K562 (cell line): ENCODE measurements around the gene DCAF16. TPM values are rescaled to one million over a fixed set of nuclear protein-coding genes. Genes with fewer than 3 reads are reported as not detected.

Source experiments
- ATAC-seq: fragments of 200-7000 bp; cut with Tn5 transposase; 3 replicates; pipeline ENCODE4 v1.9.1; 2020; ENCODE audit warnings: moderate library complexity
- Bru-seq: library from RNA; stranded (reverse); fragments of 400-500 nt; gene quantifications from one replicate; lab custom pipeline; 2021; lab: Mats Ljungman, UMichigan
- BruChase-seq, 2 experiments: library from RNA; stranded (reverse); fragments of 400-500 nt; gene quantifications; one replicate each; lab custom pipeline; 2021; lab: Mats Ljungman, UMichigan
- BruUV-seq: library from RNA; stranded (reverse); fragments of 400-500 nt; replicated peaks from 2 replicates; lab custom pipeline; 2021; lab: Mats Ljungman, UMichigan
- CTCF ChIA-PET: fragments of 300-600 bp; formaldehyde crosslinking; extraction: SDS; loops from one replicate; lab custom pipeline; 2021; ENCODE audit warnings: low intra/inter-chr PET ratio; lab: Yijun Ruan, JAX
- POLR2A ChIA-PET: fragments of 300-600, 350-650 bp; sonication (Branson Sonifier 250); formaldehyde crosslinking; extraction: SDS; loops from one replicate; lab custom pipeline; 2021; ENCODE audit warnings: antibody characterized with exemption, inconsistent platforms; lab: Yijun Ruan, JAX
- DNase-seq, 4 experiments: peaks; one replicate each; pipeline versions ENCODE4 v3.0.0 to v3.0.0-alpha.2; 2011 to 2018; ENCODE audit warnings: low spot score in 3 of 4, mixed read lengths in 3 of 4; ENCODE audit errors: extremely low read depth in 1 of 4
- FAIRE-seq: peaks from 2 replicates; lab custom pipeline; 2011; peaks lifted over from hg19 to GRCh38; lab: Jason Lieb, UNC
- H2AFZ ChIP-seq: 2 replicates; pipeline ENCODE4 v1.6.0; 2011; ENCODE audit warnings: low read depth, low read length, control low read depth, inconsistent platforms
- H3K27ac ChIP-seq: fragments of 200-600 bp; 3 replicates; pipeline ENCODE4 v1.8.0; 2011; ENCODE audit warnings: low read depth, mild to moderate bottlenecking, control low read depth, inconsistent platforms, low read length, moderate library complexity, mixed read lengths; ENCODE audit errors: extremely low read depth
- H3K27me3 ChIP-seq, 2 experiments: fragments of 300-600 bp in 1 of 2; 2 replicates in 1 of 2; 3 replicates in 1 of 2; pipeline versions ENCODE4 v1.6.0 to v1.8.0; 2011; ENCODE audit warnings: inconsistent platforms in 2 of 2, low read length in 2 of 2, mild to moderate bottlenecking in 1 of 2, mixed read lengths in 1 of 2, moderate library complexity in 1 of 2; ENCODE audit not compliant: control insufficient read depth in 2 of 2, insufficient read depth in 2 of 2
- H3K36me3 ChIP-seq: fragments of 300-600 bp; 3 replicates; pipeline ENCODE4 v1.8.0; 2011; ENCODE audit warnings: mild to moderate bottlenecking, low read length, inconsistent platforms; ENCODE audit not compliant: control insufficient read depth, insufficient read depth
- H3K4me1 ChIP-seq, 2 experiments: fragments of 200-600 bp in 1 of 2; replicated peaks in 1 of 2; 2 replicates in 1 of 2; 3 replicates in 1 of 2; pipeline versions ENCODE4 v1.5.1 to v1.8.0; 2011; ENCODE audit warnings: inconsistent platforms in 2 of 2, low read length in 2 of 2, mild to moderate bottlenecking in 1 of 2, mixed read lengths in 1 of 2, moderate library complexity in 1 of 2; ENCODE audit not compliant: control insufficient read depth in 2 of 2, insufficient read depth in 2 of 2
- H3K4me2 ChIP-seq: 2 replicates; pipeline ENCODE4 v1.6.1; 2011; ENCODE audit warnings: low read length, control low read depth, inconsistent platforms, mixed read lengths; ENCODE audit not compliant: insufficient read depth
- H3K4me3 ChIP-seq: fragments of 200-600 bp; sonication (generic), shearing (Covaris generic); 2 replicates; pipeline ENCODE4 v1.5.1; 2016; ENCODE audit warnings: control low read depth, inconsistent platforms
- H3K79me2 ChIP-seq: fragments of 200-600 bp; 3 replicates; pipeline ENCODE4 v1.8.0; 2011; ENCODE audit warnings: low read length, inconsistent platforms; ENCODE audit not compliant: control insufficient read depth, insufficient read depth
- H3K9ac ChIP-seq, 2 experiments: 2 replicates each; pipeline versions ENCODE4 v1.6.0 to v1.6.1; 2011; ENCODE audit warnings: low read depth in 2 of 2, low read length in 2 of 2, control low read depth in 1 of 2, inconsistent platforms in 1 of 2, mild to moderate bottlenecking in 1 of 2, mixed read lengths in 1 of 2; ENCODE audit not compliant: insufficient read depth in 1 of 2
- H3K9me1 ChIP-seq: one replicate; pipeline ENCODE4 v1.6.0; 2011; ENCODE audit warnings: inconsistent platforms, mild to moderate bottlenecking, low read length, moderate library complexity; ENCODE audit not compliant: control insufficient read depth, insufficient read depth
- H3K9me3 ChIP-seq: replicated peaks from 2 replicates; pipeline ENCODE4 v1.5.1; 2011; ENCODE audit warnings: low read depth, low read length, inconsistent platforms; ENCODE audit not compliant: control insufficient read depth, insufficient read depth
- H4K20me1 ChIP-seq: replicated peaks from 2 replicates; pipeline ENCODE4 v1.6.1; 2011; ENCODE audit warnings: low read length, inconsistent platforms, mixed read lengths; ENCODE audit not compliant: control insufficient read depth, insufficient read depth
- CBX3 ChIP-seq, 2 experiments: IDR thresholded peaks; 1 replicate in 1 of 2; 2 replicates in 1 of 2; pipeline ENCODE4 v1.6.1; 2012; ENCODE audit warnings: inconsistent platforms in 2 of 2, low read length in 2 of 2, borderline replicate concordance in 1 of 2, control low read depth in 1 of 2
- PHF20 ChIP-seq: fragments of 450-650 bp; IDR thresholded peaks from 2 replicates; pipeline ENCODE4 v1.6.1; 2018; ENCODE audit not compliant: partially characterized antibody
- RAD21 ChIP-seq, 2 experiments: fragments of 250-450 bp in 1 of 2; fragments of 450-650 bp in 1 of 2; sonication (Bioruptor Pico) in 1 of 2; formaldehyde crosslinking in 1 of 2; IDR thresholded peaks in 1 of 2; conservative IDR thresholded peaks in 1 of 2; 2 replicates each; pipeline versions ENCODE4 v1.4.0 to v1.8.0; 2020 to 2022; ENCODE audit warnings: mild to moderate bottlenecking in 2 of 2, moderate library complexity in 1 of 2
- SMARCA4 ChIP-seq: fragments of 450-650 bp; IDR thresholded peaks from 2 replicates; pipeline ENCODE4 v1.6.1; 2016
- SRSF1 ChIP-seq: fragments of 200-400 bp; formaldehyde crosslinking; IDR thresholded peaks from 2 replicates; pipeline ENCODE4 v1.6.1; 2017; ENCODE audit warnings: mild to moderate bottlenecking, low read depth, low read length, moderate library complexity
- STAT5A ChIP-seq: IDR thresholded peaks from 2 replicates; pipeline ENCODE4 v1.6.1; 2012; ENCODE audit warnings: low read length, inconsistent platforms, borderline replicate concordance
- ZNF224 ChIP-seq: sonication (generic); formaldehyde crosslinking; IDR thresholded peaks from 2 replicates; pipeline ENCODE4 v1.8.0; 2022; ENCODE audit warnings: mild to moderate bottlenecking, missing genetic modification reagents
- WGBS: fragments of 100-300 bp; shearing (Covaris generic); methylation state at CpG from one replicate; pipeline ENCODE4 v1.1.6; 2016; ENCODE audit warnings: low coverage, mixed read lengths; ENCODE audit not compliant: insufficient coverage; ENCODE audit errors: missing lambda C conversion rate; 5-methylcytosine and 5-hydroxymethylcytosine counted together
- in situ Hi-C: fragments of 300-500 bp; cut with MboI; formaldehyde crosslinking; loops from 4 replicates; pipeline ENCODE4 v1.15.0; 2018; ENCODE audit warnings: inconsistent platforms, mixed read lengths
- intact Hi-C: fragments of 100-400 bp; cut with micrococcal nuclease; formaldehyde crosslinking; loops from 2 replicates; pipeline ENCODE4 v1.14.2; 2022
- long read RNA-seq, 3 experiments: library from polyadenylated mRNA in 2 of 3; library from RNA in 1 of 3; unstranded in 2 of 3; stranded (forward) in 1 of 3; transcript quantifications; one replicate each; pipeline ENCODE4 v2.0.0, GENCODE V29; 2019 to 2022
- polyA minus RNA-seq, 3 experiments: library from RNA; depleted of rRNA, polyadenylated mRNA; stranded (reverse); fragments of >200 nt; gene quantifications; 2 replicates each; pipeline ENCODE4 v1.2.3, GENCODE V29; 2011
- polyA plus RNA-seq, 8 experiments: library from polyadenylated mRNA; depleted of rRNA in 4 of 8; stranded (reverse) in 5 of 8; unstranded in 3 of 8; fragments of >200 nt; fragmentation: Nextera tagmentation in 2 of 8; fragmentation: Illumina TruSeq in 1 of 8; extraction: Ambion mirVana in 2 of 8; extraction: Trizol in 1 of 8; gene quantifications; 2 replicates each; pipeline versions ENCODE4 v1.2.1 to v1.2.3, GENCODE V29; 2011 to 2014; ENCODE audit warnings: inconsistent platforms in 1 of 8, missing spikeins in 1 of 8
- total RNA-seq, 7 experiments: library from RNA; depleted of rRNA in 6 of 7; stranded (reverse); fragments of >200 nt in 6 of 7; fragmentation: Illumina TruSeq in 2 of 7; extraction: Trizol in 2 of 7; gene quantifications; 2 replicates each; pipeline versions ENCODE4 v1.2.1 to v1.2.3, GENCODE V29; 2011 to 2021; ENCODE audit warnings: low replicate concordance in 1 of 7
- TF ChIP-seq, protein P1 (sequence below): sonication (generic); formaldehyde crosslinking; IDR thresholded peaks from 2 replicates; pipeline ENCODE4 v1.8.0; 2022; ENCODE audit warnings: mild to moderate bottlenecking, missing genetic modification reagents, borderline replicate concordance

DCAF16 gene
- 66.5 and 95.8 TPM in 2 replicates for total RNA-seq (2011; cell fraction: chromatin; rRNA removed; ENCODE audit: low replicate concordance)
- total RNA-seq (2011; cell fraction: nucleolus; rRNA removed): 40.5 and 45.7 TPM in 2 replicates
- total RNA-seq (2011; cell fraction: nucleoplasm; rRNA removed): 69.2 and 104 TPM in 2 replicates
- total RNA-seq (2014; rRNA removed) (69.3 and 76.5 TPM in 2 replicates), total RNA-seq (2014; rRNA removed; fragmentation: Illumina TruSeq; extraction: Trizol) (67.8 and 77.4 TPM in 2 replicates), total RNA-seq (2015; rRNA removed; fragmentation: Illumina TruSeq; extraction: Trizol) (62.8 and 71.8 TPM in 2 replicates), total RNA-seq (2021) (77.5 and 82.8 TPM in 2 replicates), polyA plus RNA-seq (2011; rRNA removed) (81.6 and 84.1 TPM in 2 replicates), polyA plus RNA-seq (2014; fragmentation: Illumina TruSeq; extraction: Trizol) (58.0 and 68.3 TPM in 2 replicates), polyA plus RNA-seq (2014; fragmentation: Nextera tagmentation; extraction: Ambion mirVana) (10 to 100 TPM; 20.5 to 23.8 TPM), polyA plus RNA-seq (2014; rRNA removed) (48.8 and 49.5 TPM in 2 replicates), polyA minus RNA-seq (2011; rRNA and poly(A)+ RNA removed) (77.5 and 80.3 TPM in 2 replicates), Bru-seq, nascent RNA (percentile 98 among the genes with signal in this experiment), BruChase-seq, experiment 1, labeled RNA remaining after a 2-hour chase (percentile 99 among the genes with signal in this experiment), BruChase-seq, experiment 2, labeled RNA remaining after a 6-hour chase (percentile 98 among the genes with signal in this experiment)
- 33.8 and 46.6 TPM in 2 replicates for polyA plus RNA-seq (2011; cell fraction: cytosol; rRNA removed)
- polyA plus RNA-seq (2011; cell fraction: nucleus; rRNA removed): 68.6 and 69.7 TPM in 2 replicates
- 36.6 and 44.9 TPM in 2 replicates for polyA plus RNA-seq (2012)
- polyA minus RNA-seq (2011; cell fraction: cytosol; rRNA and poly(A)+ RNA removed): 53.7 and 54.0 TPM in 2 replicates
- polyA minus RNA-seq (2011; cell fraction: nucleus; rRNA and poly(A)+ RNA removed): 35.4 and 53.0 TPM in 2 replicates
- long read RNA-seq, experiment 1, full-length matches to known transcripts: 12 of 59 reads
- long read RNA-seq, experiment 1, partial matches to known transcripts: 1 of 59 reads
- long read RNA-seq, experiment 1, other reads (novel, unspliced or antisense): 46 of 59 reads
- long read RNA-seq, experiment 2, partial matches to known transcripts: 0 of 25 reads
- long read RNA-seq, experiment 2, other reads (novel, unspliced or antisense): 23 of 25 reads
- long read RNA-seq, experiment 3, full-length matches to known transcripts: 18 of 31 reads
- long read RNA-seq, experiment 3, partial matches to known transcripts: 0 of 31 reads
- long read RNA-seq, experiment 3, other reads (novel, unspliced or antisense): 13 of 31 reads

- CTCF ChIA-PET: no interaction called here
- WGBS: under 1% methylated on average over 64 of the region's 69 CpGs
- Histone ChIP-seq H4K20me1 (peaks cover 11% of the 10 kb centered on the region), H3K9ac (peak within 1 kb of the TSS; percentile 97 to 100), H3K9me3 (no peaks in the 10 kb centered on the region), H3K9me1 (no peaks in the 10 kb centered on the region), H3K4me2 (peak within 1 kb of the TSS; percentile 95), H3K27me3 (no peaks in the 10 kb centered on the region), H2AFZ (peak within 1 kb of the TSS; percentile 90), H3K4me3 (peak within 1 kb of the TSS; percentile 65), H3K79me2 (peaks cover 99% of the 10 kb centered on the region), H3K27ac (peak within 1 kb of the TSS; percentile 96), H3K4me1 (peaks cover 3 to 10% of the 10 kb centered on the region in 2 experiments; a peak in 4 of 5 replicates), H3K36me3 (peaks cover 54% of the 10 kb centered on the region)
- FAIRE-seq (peak; percentile 100), DNase-seq (peak; percentile 94 to 100 (median 96)), ATAC-seq (peak; percentile 88)
- POLR2A ChIA-PET: interaction anchor here (0.5 to 1.7 kb wide), 17 partner anchors 10 to 1046 kb away, joined by 3 to 10 read pairs (median 3); partner anchors contain the start of gene QDPR
- intact Hi-C loops (loop anchor here (2.0 kb wide), 1 partner anchor 210 kb away; the partner anchor contains the start of gene LCORL), in situ Hi-C loops (no loop called here)
- TSS peak; percentile 58 for BruUV-seq
- TF ChIP-seq SMARCA4 (0 out of 2 replicates have a peak, but pooled peaks have one; percentile 31), PHF20 (peak; percentile 76), STAT5A (peak; percentile 13; the same call in 1 of the 2 replicates), RAD21 (CRISPR knock-in tag; conservative IDR thresholded peaks at IDR 0.05 in 1 of 2, IDR thresholded peaks at IDR 0.05 in 1 of 2) (no peak), SRSF1 (no peak), CBX3 (IDR thresholded peaks at IDR 0.05; ENCODE audit: borderline replicate concordance in 1 of 2, low read length in 2 of 2) (0 out of 3 replicates have a peak, but pooled peaks of 1 of the 2 experiments have one; percentile 81), ZNF224 (CRISPR knock-in tag) (peak; percentile 94; the same call in 1 of the 2 replicates)
- TF ChIP-seq, protein P1, sequence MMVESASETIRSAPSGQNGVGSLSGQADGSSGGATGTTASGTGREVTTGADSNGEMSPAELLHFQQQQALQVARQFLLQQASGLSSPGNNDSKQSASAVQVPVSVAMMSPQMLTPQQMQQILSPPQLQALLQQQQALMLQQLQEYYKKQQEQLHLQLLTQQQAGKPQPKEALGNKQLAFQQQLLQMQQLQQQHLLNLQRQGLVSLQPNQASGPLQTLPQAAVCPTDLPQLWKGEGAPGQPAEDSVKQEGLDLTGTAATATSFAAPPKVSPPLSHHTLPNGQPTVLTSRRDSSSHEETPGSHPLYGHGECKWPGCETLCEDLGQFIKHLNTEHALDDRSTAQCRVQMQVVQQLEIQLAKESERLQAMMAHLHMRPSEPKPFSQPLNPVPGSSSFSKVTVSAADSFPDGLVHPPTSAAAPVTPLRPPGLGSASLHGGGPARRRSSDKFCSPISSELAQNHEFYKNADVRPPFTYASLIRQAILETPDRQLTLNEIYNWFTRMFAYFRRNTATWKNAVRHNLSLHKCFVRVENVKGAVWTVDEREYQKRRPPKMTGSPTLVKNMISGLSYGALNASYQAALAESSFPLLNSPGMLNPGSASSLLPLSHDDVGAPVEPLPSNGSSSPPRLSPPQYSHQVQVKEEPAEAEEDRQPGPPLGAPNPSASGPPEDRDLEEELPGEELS (CRISPR knock-in tag): peak; percentile 98
Measured at GRCh38 chr4:17810260-17811077, at the start of gene DCAF16, which contains the start of gene NCAPG. TSS of gene DCAF16 (minus strand) at chr4:17810757. CDS start at chr4:17804141, 6,616 bp downstream. TSS of gene NCAPG (plus strand) at chr4:17810979. CDS start at chr4:17811078, 99 bp downstream.
